GM23248 (cell line): Measurements from ENCODE around the gene WFDC6.

Experiments
- EZH2 ChIP-seq: fragments of 200-600 bp; sonication (generic); IDR thresholded peaks from 2 replicates; pipeline ENCODE4 v1.6.1; 2018; ENCODE audit warnings: antibody characterized with exemption, mild to moderate bottlenecking; ENCODE audit not compliant: insufficient read depth, poor library complexity, severe bottlenecking
- EZH2phosphoT487 ChIP-seq: fragments of 200-600 bp; sonication (generic); IDR thresholded peaks from 2 replicates; pipeline ENCODE4 v1.6.1; 2018; ENCODE audit warnings: antibody characterized with exemption, moderate library complexity, mild to moderate bottlenecking, low read depth; ENCODE audit not compliant: insufficient read depth

GRCh38 chr20:45500022-45500421 is 39.3 kb downstream of the WFDC6 start:
- TF ChIP-seq EZH2 = no peak
- TF ChIP-seq EZH2phosphoT487 = no peak
